Liver (tissue), 9 donors: ENCODE data around the gene CHMP4A. TPM values are rescaled to one million over a fixed set of nuclear protein-coding genes. Genes with fewer than 3 reads are reported as not detected.
"Not testable (repeated sequence)": the region's sequence is repeated elsewhere in the genome, so short reads cannot be mapped to it uniquely, and the experiment has no call there.

Source experiments
- DNase-seq: peaks from one replicate; pipeline ENCODE4 v3.0.0-alpha.2; 2017; ENCODE audit warnings: low spot score
- H3K27ac ChIP-seq, 2 donors: one replicate each; pipeline ENCODE4 v1.7.0; 2013; ENCODE audit warnings: inconsistent platforms in 2 of 2, low read length in 2 of 2, control low read depth in 1 of 2, low read depth in 1 of 2, mild to moderate bottlenecking in 1 of 2
- H3K27me3 ChIP-seq, 4 donors: one replicate each; pipeline versions ENCODE4 v1.6.1 to v1.7.0; 2013; ENCODE audit warnings: low read length in 3 of 4, inconsistent platforms in 1 of 4, mild to moderate bottlenecking in 1 of 4, moderate library complexity in 1 of 4; ENCODE audit not compliant: control insufficient read depth in 4 of 4, insufficient read depth in 4 of 4
- H3K36me3 ChIP-seq, 4 donors: one replicate each; pipeline versions ENCODE4 v1.6.1 to v1.7.0; 2013; ENCODE audit warnings: low read length in 3 of 4, mild to moderate bottlenecking in 3 of 4, low read depth in 1 of 4, moderate library complexity in 1 of 4; ENCODE audit not compliant: control insufficient read depth in 4 of 4, insufficient read depth in 3 of 4
- H3K4me1 ChIP-seq, 4 donors: one replicate each; pipeline versions ENCODE4 v1.6.1 to v1.7.0; 2013; ENCODE audit warnings: low read length in 3 of 4, mild to moderate bottlenecking in 3 of 4, moderate library complexity in 1 of 4; ENCODE audit not compliant: control insufficient read depth in 4 of 4, insufficient read depth in 4 of 4
- H3K4me3 ChIP-seq, 3 donors: one replicate each; pipeline versions ENCODE4 v1.6.1 to v1.7.0; 2013; ENCODE audit warnings: low read length in 3 of 3, control low read depth in 1 of 3, low read depth in 1 of 3, mild to moderate bottlenecking in 1 of 3
- H3K9ac ChIP-seq, 2 donors: one replicate each; pipeline ENCODE4 v1.7.0; 2013; ENCODE audit warnings: low read length in 2 of 2, mild to moderate bottlenecking in 2 of 2, moderate library complexity in 2 of 2, control low read depth in 1 of 2, low read depth in 1 of 2
- H3K9me3 ChIP-seq, 4 donors: one replicate each; pipeline versions ENCODE4 v1.6.1 to v1.7.0; 2013; ENCODE audit warnings: low read length in 3 of 4; ENCODE audit not compliant: control insufficient read depth in 4 of 4
- EGR1 ChIP-seq, 2 donors: IDR thresholded peaks; 2 replicates each; pipeline ENCODE4 v1.6.1; 2016 to 2018; ENCODE audit warnings: antibody characterized with exemption in 2 of 2, low read depth in 2 of 2
- FOXA1 ChIP-seq: IDR thresholded peaks from 2 replicates; pipeline ENCODE4 v1.6.1; 2016; ENCODE audit warnings: antibody characterized with exemption
- FOXA2 ChIP-seq: IDR thresholded peaks from 2 replicates; pipeline ENCODE4 v1.6.1; 2016; ENCODE audit warnings: antibody characterized with exemption
- GABPA ChIP-seq, 2 donors: IDR thresholded peaks in 1 of 2; conservative IDR thresholded peaks in 1 of 2; 2 replicates each; pipeline ENCODE4 v1.6.1; 2016; ENCODE audit warnings: antibody characterized with exemption in 2 of 2, mild to moderate bottlenecking in 1 of 2, moderate library complexity in 1 of 2
- HNF4A ChIP-seq, 2 donors: conservative IDR thresholded peaks; 2 replicates each; pipeline ENCODE4 v1.6.1; 2016; ENCODE audit warnings: antibody characterized with exemption in 2 of 2, mild to moderate bottlenecking in 2 of 2
- HNF4G ChIP-seq: IDR thresholded peaks from 2 replicates; pipeline ENCODE4 v1.6.1; 2016; ENCODE audit warnings: antibody characterized with exemption
- JUND ChIP-seq, 2 donors: IDR thresholded peaks; 2 replicates each; pipeline ENCODE4 v1.6.1; 2016; ENCODE audit warnings: antibody characterized with exemption in 2 of 2
- NR2F2 ChIP-seq: IDR thresholded peaks from 2 replicates; pipeline ENCODE4 v1.6.1; 2016; ENCODE audit warnings: antibody characterized with exemption
- RAD21 ChIP-seq, 2 donors: IDR thresholded peaks; 2 replicates each; pipeline ENCODE4 v1.6.1; 2016; ENCODE audit warnings: antibody characterized with exemption in 2 of 2, mild to moderate bottlenecking in 2 of 2
- RXRA ChIP-seq, 2 donors: IDR thresholded peaks; 2 replicates each; pipeline ENCODE4 v1.6.1; 2017 to 2018; ENCODE audit warnings: antibody characterized with exemption in 2 of 2, mild to moderate bottlenecking in 1 of 2
- SP1 ChIP-seq: IDR thresholded peaks from 2 replicates; pipeline ENCODE4 v1.6.1; 2018; ENCODE audit warnings: antibody characterized with exemption, mild to moderate bottlenecking
- TAF1 ChIP-seq: conservative IDR thresholded peaks from 2 replicates; pipeline ENCODE4 v1.6.1; 2016; ENCODE audit warnings: antibody characterized with exemption, mild to moderate bottlenecking
- WGBS: extraction: QIAGEN DNeasy Blood & Tissue Kit; methylation state at CpG from one replicate; pipeline ENCODE4 v1.1.7; 2013; 5-methylcytosine and 5-hydroxymethylcytosine counted together
- polyA plus RNA-seq, 2 donors: library from polyadenylated mRNA; stranded (reverse) in 1 of 2; unstranded in 1 of 2; fragments of 200-250 nt in 1 of 2; fragments of >200 nt in 1 of 2; fragmentation: Nextera tagmentation in 1 of 2; extraction: Ambion mirVana in 1 of 2; gene quantifications; one replicate each; pipeline versions ENCODE4 v1.2.1 to v1.2.3, GENCODE V29; 2013 to 2015
- total RNA-seq, 2 donors: library from RNA; depleted of rRNA; stranded (reverse); fragments of >200 nt; gene quantifications; one replicate each; pipeline ENCODE4 v1.2.3, GENCODE V29; 2014
- TF ChIP-seq, protein P1 (sequence below): IDR thresholded peaks from 2 replicates; pipeline ENCODE4 v1.6.1; 2016; ENCODE audit warnings: antibody characterized with exemption, mild to moderate bottlenecking
- TF ChIP-seq, protein P2 (sequence below): fragments of 150-350 bp; IDR thresholded peaks from 2 replicates; pipeline ENCODE4 v1.5.1; 2017; ENCODE audit warnings: improper control_type of control experiment, low read depth, low read length; ENCODE audit not compliant: missing input control
- TF ChIP-seq, protein P3 (sequence below): IDR thresholded peaks from 2 replicates; pipeline ENCODE4 v1.6.1; 2016; ENCODE audit warnings: antibody characterized with exemption
- donor health status: healthy.
- donor health status: healthy.
- donor health status: healthy.
- donor health status: healthy.
- donor health status: healthy.

The CHMP4A gene
- total and polyA plus RNA-seq, 4 donors, result 14.6 to 38.7 (median 28.0) TPM

DNA sequence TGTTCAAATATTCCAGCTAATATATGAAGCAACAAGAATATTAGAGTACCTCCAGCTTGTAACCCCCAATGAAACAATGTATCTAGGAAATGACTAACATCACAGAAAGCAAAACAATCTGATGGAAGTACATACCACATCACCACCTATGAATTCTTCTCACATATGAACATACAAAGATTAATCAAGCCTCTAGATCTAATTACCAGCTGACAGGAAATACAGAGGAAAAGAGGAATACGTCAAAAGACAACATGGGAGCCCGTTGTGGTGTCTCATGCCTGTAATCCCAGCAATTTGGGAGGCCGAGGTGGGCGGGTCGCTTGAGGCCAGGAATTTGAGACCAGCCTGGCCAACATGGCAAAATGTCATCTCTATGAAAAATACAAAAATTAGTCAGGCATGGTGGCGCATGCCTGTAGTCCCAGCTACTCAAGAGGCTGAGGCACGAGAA is 11.4 kb upstream of the CHMP4A start:
- peaks cover 0 to 5% (median 4%) of the 10 kb centered on the region in 4 donors for H3K4me1 ChIP-seq
- DNase-seq, result no peak
- H3K27ac ChIP-seq, result no peak overlapping the region
- no peak for TF ChIP-seq SP1
- no peak for TF ChIP-seq RAD21 (IDR thresholded peaks at IDR 0.05)
- no peak for TF ChIP-seq NR2F2
- TF ChIP-seq, protein P1, sequence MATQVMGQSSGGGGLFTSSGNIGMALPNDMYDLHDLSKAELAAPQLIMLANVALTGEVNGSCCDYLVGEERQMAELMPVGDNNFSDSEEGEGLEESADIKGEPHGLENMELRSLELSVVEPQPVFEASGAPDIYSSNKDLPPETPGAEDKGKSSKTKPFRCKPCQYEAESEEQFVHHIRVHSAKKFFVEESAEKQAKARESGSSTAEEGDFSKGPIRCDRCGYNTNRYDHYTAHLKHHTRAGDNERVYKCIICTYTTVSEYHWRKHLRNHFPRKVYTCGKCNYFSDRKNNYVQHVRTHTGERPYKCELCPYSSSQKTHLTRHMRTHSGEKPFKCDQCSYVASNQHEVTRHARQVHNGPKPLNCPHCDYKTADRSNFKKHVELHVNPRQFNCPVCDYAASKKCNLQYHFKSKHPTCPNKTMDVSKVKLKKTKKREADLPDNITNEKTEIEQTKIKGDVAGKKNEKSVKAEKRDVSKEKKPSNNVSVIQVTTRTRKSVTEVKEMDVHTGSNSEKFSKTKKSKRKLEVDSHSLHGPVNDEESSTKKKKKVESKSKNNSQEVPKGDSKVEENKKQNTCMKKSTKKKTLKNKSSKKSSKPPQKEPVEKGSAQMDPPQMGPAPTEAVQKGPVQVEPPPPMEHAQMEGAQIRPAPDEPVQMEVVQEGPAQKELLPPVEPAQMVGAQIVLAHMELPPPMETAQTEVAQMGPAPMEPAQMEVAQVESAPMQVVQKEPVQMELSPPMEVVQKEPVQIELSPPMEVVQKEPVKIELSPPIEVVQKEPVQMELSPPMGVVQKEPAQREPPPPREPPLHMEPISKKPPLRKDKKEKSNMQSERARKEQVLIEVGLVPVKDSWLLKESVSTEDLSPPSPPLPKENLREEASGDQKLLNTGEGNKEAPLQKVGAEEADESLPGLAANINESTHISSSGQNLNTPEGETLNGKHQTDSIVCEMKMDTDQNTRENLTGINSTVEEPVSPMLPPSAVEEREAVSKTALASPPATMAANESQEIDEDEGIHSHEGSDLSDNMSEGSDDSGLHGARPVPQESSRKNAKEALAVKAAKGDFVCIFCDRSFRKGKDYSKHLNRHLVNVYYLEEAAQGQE, result no peak
- no peak for TF ChIP-seq JUND (IDR thresholded peaks at IDR 0.05)
- TF ChIP-seq, protein P2, sequence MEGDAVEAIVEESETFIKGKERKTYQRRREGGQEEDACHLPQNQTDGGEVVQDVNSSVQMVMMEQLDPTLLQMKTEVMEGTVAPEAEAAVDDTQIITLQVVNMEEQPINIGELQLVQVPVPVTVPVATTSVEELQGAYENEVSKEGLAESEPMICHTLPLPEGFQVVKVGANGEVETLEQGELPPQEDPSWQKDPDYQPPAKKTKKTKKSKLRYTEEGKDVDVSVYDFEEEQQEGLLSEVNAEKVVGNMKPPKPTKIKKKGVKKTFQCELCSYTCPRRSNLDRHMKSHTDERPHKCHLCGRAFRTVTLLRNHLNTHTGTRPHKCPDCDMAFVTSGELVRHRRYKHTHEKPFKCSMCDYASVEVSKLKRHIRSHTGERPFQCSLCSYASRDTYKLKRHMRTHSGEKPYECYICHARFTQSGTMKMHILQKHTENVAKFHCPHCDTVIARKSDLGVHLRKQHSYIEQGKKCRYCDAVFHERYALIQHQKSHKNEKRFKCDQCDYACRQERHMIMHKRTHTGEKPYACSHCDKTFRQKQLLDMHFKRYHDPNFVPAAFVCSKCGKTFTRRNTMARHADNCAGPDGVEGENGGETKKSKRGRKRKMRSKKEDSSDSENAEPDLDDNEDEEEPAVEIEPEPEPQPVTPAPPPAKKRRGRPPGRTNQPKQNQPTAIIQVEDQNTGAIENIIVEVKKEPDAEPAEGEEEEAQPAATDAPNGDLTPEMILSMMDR, result no peak
- no peak for TF ChIP-seq HNF4A (conservative IDR thresholded peaks at IDR 0.05)
- no peak for TF ChIP-seq GABPA (IDR thresholded peaks at IDR 0.05 in 1 of 2, conservative IDR thresholded peaks at IDR 0.05 in 1 of 2)
- no peak for TF ChIP-seq EGR1 (IDR thresholded peaks at IDR 0.05; ENCODE audit: low read depth in 2 of 2)
- no peak for TF ChIP-seq FOXA2
- TF ChIP-seq, protein P3, sequence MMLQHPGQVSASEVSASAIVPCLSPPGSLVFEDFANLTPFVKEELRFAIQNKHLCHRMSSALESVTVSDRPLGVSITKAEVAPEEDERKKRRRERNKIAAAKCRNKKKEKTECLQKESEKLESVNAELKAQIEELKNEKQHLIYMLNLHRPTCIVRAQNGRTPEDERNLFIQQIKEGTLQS, result no peak
- no peak for TF ChIP-seq RXRA (IDR thresholded peaks at IDR 0.05)
- TF ChIP-seq HNF4G, result no peak
- no peak for TF ChIP-seq FOXA1
- no peak for TF ChIP-seq TAF1
- no peaks in the 10 kb centered on the region for H3K27me3 ChIP-seq
- H3K9me3 ChIP-seq, result no peaks in the 10 kb centered on the region
- no peak overlapping the region for H3K9ac ChIP-seq
- H3K4me3 ChIP-seq, result no peak overlapping the region
- WGBS, result 95% methylated on average over 7 of the region's 7 CpGs
- H3K36me3 ChIP-seq, result peaks cover 0 to 4% (median 2%) of the 10 kb centered on the region in 4 donors

DNA sequence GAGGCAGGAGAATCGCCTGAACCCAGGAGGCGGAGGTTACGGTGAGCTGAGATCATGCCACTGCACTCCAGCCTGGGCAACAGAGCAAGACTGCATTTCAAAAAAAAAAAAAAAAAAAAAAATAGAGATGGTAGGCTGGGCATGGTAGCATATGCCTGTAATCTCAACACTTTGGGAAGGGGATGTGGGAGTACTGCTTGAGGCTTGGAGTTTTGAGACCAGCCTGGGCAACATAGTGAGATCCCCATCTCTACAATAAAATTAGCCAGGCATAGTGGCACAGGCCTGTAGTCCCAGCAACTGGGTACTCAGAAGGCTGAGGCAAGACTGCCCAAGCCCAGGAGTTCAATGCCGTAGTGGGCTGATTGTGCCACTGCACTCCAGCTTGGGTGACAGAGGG is 9.7 kb upstream of the CHMP4A start:
- H3K9ac ChIP-seq, H3K27me3 ChIP-seq, H3K36me3 ChIP-seq, DNase-seq, H3K27ac ChIP-seq, H3K9me3 ChIP-seq, H3K4me1 ChIP-seq, H3K4me3 ChIP-seq: not testable (repeated sequence)
- WGBS, result 99% methylated on average over 4 of the region's 4 CpGs
